WTC11 (cell line): ENCODE results near the gene TBL1X.

Experiments
- CREM ChIP-seq: sonication (generic); formaldehyde crosslinking; IDR thresholded peaks from 2 replicates; pipeline ENCODE4 v1.8.1; 2022; ENCODE audit warnings: mild to moderate bottlenecking, missing genetic modification reagents, moderate library complexity
- CTCF ChIP-seq: fragments of 200-600 bp; IDR thresholded peaks from 2 replicates; pipeline ENCODE4 v1.8.0; 2022; ENCODE audit warnings: antibody characterized with exemption
- HMGXB4 ChIP-seq: sonication (generic); formaldehyde crosslinking; IDR thresholded peaks from 2 replicates; pipeline ENCODE4 v1.8.1; 2023; ENCODE audit warnings: mild to moderate bottlenecking, moderate library complexity, missing genetic modification reagents
- ZNF121 ChIP-seq: sonication (generic); formaldehyde crosslinking; IDR thresholded peaks from 2 replicates; pipeline ENCODE4 v1.8.0; 2023; ENCODE audit warnings: missing genetic modification reagents
- ZNF263 ChIP-seq: sonication (generic); formaldehyde crosslinking; IDR thresholded peaks from 2 replicates; pipeline ENCODE4 v1.8.1; 2022; ENCODE audit warnings: low read depth, mild to moderate bottlenecking, moderate library complexity, missing genetic modification reagents
- ZNF416 ChIP-seq: fragments of 250-450 bp; sonication (Bioruptor Pico); IDR thresholded peaks from 2 replicates; pipeline ENCODE4 v1.9.0; 2021; ENCODE audit warnings: mild to moderate bottlenecking, inconsistent platforms
- TF ChIP-seq, protein P1 (sequence below): sonication (generic); formaldehyde crosslinking; IDR thresholded peaks from 2 replicates; pipeline ENCODE4 v1.8.1; 2022; ENCODE audit warnings: low read depth, mild to moderate bottlenecking, moderate library complexity, missing genetic modification reagents, borderline replicate concordance
- TF ChIP-seq, protein P2 (sequence below): sonication (generic); formaldehyde crosslinking; IDR thresholded peaks from 2 replicates; pipeline ENCODE4 v1.8.1; 2023; ENCODE audit warnings: mild to moderate bottlenecking, missing genetic modification reagents, moderate library complexity

DNA sequence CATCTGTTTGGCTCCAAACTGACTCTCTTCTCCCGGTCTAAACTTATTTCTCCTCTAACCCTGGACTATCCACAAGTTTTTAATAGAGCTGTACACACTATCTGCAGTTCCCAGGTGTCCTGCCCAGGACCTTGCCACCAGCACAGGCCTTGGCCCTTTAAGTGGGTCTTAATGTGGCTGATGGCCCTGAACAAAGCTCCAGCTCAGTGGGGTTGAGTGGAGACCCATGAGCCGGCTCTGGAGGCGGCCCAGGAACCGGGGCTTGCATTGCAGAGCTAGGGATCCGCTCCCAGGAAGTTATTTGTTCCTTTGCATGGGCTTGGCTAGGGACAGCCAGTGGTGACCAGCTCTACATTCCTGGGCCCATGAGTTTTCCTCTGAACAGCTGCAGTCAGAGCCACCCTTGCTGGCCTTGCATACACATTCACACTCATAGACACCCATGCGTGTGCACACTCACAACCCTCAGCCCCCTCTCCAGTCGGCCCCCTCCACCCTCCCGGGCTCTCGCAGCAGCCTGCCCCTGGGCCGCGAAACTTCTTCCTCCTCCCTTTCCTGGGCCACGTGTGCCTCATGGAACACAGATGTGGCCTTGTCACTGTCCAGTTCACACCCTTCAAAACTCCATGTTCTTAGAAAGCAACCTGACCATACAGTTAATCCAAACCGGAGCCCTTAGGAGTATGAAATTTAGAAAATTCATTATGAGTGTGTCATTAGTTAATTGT, 242.6 kb downstream of the TBL1X start:
- TF ChIP-seq, protein P1, sequence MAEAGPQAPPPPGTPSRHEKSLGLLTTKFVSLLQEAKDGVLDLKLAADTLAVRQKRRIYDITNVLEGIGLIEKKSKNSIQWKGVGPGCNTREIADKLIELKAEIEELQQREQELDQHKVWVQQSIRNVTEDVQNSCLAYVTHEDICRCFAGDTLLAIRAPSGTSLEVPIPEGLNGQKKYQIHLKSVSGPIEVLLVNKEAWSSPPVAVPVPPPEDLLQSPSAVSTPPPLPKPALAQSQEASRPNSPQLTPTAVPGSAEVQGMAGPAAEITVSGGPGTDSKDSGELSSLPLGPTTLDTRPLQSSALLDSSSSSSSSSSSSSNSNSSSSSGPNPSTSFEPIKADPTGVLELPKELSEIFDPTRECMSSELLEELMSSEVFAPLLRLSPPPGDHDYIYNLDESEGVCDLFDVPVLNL (CRISPR knock-in tag), result no peak
- TF ChIP-seq CTCF (no peak), ZNF416 (CRISPR knock-in tag) (no peak), ZNF263 (no peak), HMGXB4 (CRISPR knock-in tag) (no peak), CREM (CRISPR knock-in tag) (no peak), ZNF121 (CRISPR knock-in tag) (no peak)
- TF ChIP-seq, protein P2, sequence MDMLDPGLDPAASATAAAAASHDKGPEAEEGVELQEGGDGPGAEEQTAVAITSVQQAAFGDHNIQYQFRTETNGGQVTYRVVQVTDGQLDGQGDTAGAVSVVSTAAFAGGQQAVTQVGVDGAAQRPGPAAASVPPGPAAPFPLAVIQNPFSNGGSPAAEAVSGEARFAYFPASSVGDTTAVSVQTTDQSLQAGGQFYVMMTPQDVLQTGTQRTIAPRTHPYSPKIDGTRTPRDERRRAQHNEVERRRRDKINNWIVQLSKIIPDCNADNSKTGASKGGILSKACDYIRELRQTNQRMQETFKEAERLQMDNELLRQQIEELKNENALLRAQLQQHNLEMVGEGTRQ, result no peak
